ENCODE data around the gene HAGHL. TPM values are rescaled to one million over a fixed set of nuclear protein-coding genes. Genes with fewer than 3 reads are reported as not detected.

The HAGHL gene, protein sequence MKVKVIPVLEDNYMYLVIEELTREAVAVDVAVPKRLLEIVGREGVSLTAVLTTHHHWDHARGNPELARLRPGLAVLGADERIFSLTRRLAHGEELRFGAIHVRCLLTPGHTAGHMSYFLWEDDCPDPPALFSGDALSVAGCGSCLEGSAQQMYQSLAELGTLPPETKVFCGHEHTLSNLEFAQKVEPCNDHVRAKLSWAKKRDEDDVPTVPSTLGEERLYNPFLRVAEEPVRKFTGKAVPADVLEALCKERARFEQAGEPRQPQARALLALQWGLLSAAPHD
- 5.9 and 8.5 TPM in 2 replicates for total RNA-seq

DNA sequence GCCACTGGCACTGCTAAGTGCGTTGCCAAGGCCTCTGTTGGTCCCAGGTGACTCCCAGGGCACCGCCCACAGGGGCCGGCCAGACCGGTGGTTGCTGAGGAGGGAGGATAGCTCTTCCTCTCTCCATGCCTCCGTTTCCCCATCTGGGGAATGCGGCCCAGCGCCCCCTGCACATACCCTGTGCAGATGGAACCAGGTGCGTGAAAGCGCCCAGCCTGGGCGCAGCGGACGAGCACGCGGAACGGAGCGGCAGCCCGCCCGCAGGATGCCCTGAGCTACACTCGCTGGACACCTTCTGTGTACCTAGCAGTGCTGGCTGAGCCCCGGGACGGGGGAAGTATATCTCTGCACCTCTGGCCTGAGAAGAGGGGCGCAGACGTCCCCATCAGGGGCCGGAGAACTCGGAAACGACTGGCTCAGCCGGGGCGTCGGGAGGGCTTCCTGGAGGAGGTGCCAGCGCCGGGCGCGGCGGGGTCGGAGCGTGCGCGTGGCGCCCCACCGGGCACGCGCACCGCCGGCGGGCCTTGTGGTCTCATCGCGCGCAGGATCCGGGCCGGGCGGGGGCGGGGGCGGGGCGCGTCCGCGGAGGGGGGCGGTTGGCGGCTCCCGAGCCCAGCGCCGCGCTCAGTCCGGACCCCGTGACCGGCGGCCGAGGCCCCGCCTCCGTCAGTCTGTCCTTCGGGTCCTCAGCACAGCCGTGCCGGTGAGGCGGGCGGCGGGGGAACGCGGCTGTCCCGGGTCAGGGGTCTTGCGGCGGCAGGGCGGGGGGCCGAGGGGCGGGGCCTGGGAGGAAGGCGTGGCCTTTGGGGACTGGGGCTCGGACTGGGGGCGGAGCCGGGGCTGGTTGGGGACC is at the start of gene HAGHL, which contains the start of gene CCDC78:
TSS of gene HAGHL (plus strand) at position 669 of the 853 bp plus-strand sequence. CDS start 404 bp downstream, outside the sequence.
TSS of gene CCDC78 (minus strand) at position 6 of the 853 bp plus-strand sequence. CDS start 76 bp downstream, outside the sequence.
- intact Hi-C loops (cut with micrococcal nuclease), result no loop called here

DNA sequence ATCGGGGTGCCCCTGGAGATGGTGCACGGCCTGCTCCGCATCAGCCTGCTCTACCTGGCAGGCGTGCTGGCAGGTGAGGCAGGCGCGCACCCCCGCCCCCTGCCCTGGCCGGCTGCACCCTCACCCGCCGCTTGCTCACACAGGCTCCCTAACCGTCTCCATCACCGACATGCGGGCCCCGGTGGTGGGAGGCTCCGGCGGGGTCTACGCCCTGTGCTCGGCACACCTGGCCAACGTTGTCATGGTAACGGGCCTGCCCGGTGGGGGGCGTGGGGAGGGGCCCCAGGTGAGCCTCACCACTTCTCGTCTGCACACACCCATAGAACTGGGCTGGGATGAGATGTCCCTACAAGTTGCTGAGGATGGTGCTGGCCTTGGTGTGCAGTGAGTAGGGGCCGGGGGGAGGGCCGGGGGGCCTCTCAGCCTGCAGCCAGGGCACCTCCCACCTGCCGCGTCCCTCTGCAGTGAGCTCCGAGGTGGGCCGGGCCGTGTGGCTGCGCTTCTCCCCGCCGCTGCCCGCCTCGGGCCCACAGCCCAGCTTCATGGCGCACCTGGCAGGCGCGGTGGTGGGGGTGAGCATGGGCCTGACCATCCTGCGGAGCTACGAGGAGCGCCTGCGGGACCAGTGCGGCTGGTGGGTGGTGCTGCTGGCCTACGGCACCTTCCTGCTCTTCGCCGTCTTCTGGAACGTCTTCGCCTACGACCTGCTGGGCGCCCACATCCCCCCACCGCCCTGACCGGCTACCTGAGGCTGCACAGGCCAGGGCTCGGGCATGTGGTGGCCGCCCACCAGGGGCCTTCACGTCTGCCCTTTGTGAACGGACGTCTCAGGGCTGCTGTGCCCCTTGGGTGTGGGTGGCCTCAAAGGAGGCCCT is 49.4 kb upstream of the HAGHL start:
- intact Hi-C loops (cut with micrococcal nuclease), result no loop called here

DNA sequence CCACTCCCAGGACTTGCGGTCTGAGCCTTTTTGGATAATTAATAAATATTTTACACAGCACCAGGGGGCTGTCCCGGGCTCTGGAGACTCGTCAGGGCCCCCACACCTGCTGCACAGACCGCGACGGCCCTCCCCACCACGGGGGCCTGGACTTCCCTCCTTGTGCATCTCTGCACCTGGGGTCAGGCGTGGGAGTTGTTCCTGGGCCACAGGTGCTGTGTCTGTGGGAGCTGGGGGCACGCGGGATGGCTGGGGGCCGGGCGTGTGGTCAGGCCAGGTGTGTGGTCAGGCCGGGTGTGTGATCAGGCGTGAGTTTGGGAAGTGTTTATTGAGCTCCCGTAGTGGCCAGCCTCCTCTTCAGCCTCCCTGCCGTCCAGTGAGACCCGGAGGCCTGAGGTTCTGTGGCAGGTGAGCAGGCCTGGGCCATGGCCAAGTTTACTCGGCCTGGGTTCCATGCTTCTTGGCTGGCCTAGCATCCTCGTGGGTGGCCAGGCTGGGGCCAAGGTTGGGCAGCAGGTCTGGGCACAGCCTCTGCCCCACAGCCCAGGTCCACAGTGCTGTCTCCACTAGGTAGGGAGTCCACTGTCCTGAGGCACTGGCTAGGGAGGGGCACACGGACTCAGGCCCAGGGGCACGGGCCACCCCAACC is 48.6 kb upstream of the HAGHL start:
- intact Hi-C loops (cut with micrococcal nuclease), result no loop called here

DNA sequence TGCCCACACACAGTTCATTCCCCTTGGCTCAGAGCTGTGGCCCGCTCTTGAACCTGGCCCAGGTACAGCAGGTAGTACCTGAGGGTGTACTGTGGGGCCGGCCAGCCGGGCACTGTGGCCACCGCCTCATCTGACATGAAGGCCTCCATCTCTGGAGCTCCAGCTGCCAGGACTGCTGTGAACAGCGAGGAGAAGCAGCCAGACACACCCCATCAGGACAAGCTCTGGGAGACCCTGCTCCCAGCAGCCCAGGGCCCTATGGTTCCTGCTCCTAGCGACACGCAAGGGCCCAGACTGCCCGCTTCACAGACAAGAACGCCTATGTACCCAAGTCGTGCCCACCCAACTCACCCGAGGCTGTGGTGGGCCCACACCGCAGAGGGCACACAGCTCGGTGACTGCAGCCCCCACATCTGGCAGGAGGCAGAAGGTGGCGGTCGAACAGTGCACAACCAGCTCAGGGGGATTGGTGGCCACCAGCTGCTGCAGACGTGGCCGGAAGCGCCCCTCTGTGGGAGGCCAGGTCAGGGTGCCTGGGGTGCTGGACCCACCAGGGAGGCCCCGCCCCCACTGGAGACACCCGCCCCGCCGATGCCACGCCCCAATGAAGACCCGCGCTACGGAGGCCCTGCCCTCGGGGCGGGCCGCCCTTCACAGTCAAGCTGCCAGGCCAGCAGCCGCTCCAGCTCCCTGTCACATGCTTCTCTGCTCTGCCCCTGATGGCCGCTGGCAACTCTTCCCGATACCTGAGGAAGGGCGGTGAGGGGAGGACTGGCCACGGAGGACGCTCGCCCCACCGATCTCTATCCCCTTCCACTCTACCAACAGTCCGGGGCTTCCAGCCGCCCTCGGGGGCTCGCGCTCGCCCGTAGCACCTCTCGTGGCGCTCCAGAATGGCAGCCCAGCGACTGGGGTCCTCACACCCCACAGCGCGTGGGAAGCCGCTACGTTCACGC is 47.8 kb upstream of the HAGHL start:
- intact Hi-C loops (cut with micrococcal nuclease), result loop anchor here (1.0 kb wide), 1 partner anchor 11 kb away; the partner anchor contains the start of gene RHOT2

DNA sequence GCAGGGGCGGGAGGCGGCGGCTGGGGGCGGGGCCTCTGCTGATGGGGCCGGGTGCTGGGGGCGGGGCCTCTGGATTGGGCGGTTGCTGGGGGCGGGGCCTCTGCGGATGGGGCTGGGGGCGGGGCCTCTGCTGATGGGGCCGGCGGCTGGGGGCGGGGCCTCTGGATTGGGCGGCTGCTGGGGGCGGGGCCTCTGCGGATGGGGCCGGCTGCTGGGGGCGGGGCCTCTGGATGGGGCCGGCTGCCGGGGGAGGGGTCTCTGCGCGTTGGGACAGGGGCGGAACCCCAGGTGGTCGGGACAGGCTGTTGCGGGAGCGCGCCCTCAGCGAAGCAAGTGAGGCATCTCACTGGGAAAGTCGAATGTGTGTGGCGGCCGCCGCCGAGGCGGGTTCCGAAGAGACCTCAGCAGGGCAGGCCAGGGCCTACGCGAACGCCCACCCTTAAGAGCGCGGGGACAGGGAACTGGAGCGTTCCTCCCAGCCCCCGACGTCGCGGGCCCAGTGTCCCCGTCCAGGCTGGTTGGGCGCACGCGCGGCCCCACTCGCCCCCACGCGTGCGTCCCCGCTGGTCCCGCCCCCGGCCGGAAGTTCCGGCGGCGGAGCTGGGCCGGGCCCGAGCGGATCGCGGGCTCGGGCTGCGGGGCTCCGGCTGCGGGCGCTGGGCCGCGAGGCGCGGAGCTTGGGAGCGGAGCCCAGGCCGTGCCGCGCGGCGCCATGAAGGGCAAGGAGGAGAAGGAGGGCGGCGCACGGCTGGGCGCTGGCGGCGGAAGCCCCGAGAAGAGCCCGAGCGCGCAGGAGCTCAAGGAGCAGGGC is 46.9 kb upstream of the HAGHL start, which contains the start of gene STUB1:
TSS of gene STUB1 (plus strand) at position 597 of the 811 bp plus-strand sequence. CDS start at position 713, 116 bp downstream.
- intact Hi-C loops (cut with micrococcal nuclease), result loop anchor here (1.0 kb wide), 2 partner anchors 12 to 43 kb away; partner anchors contain the start of gene RHOT2

DNA sequence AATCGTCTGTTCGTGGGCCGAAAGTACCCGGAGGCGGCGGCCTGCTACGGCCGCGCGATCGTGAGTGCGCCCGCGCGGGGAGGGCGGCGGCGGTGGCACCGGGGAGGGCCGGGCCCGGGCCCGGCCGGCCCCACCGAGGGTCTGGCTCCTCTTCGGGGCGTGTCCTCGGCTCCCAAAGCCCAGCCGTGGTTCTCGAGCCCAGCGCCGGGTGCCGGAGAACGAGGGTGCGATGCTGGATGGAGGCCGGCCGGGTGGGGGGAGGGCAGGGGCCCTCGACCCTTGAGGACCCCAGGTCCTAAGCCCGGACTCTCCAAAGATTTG is 46.3 kb upstream of the HAGHL start:
- intact Hi-C loops (cut with micrococcal nuclease), result loop anchor here (1.0 kb wide), 1 partner anchor 43 kb away; no protein-coding TSS in a partner anchor

DNA sequence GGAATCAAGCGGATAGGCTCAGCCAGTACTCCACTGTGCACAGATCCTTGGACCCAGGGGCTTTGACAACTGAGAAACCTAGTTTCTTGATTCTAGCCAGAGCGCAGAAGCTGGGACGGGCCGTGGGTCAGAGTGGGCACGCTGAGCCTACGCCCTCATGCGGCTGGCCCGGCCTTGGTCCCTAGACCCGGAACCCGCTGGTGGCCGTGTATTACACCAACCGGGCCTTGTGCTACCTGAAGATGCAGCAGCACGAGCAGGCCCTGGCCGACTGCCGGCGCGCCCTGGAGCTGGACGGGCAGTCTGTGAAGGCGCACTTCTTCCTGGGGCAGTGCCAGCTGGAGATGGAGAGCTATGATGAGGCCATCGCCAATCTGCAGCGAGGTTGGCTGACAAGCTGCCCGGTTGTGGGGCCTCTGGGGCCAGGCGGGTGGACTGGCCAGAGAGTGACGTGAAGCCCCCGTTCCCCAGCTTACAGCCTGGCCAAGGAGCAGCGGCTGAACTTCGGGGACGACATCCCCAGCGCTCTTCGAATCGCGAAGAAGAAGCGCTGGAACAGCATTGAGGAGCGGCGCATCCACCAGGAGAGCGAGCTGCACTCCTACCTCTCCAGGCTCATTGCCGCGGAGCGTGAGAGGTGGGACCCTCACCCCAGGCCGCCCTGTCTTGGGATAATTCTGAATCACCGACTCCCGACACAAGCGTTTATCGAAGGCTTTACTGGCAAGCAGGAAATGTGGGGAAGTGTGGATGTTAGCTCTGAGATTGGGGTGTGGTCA is 45.8 kb upstream of the HAGHL start:
- intact Hi-C loops (cut with micrococcal nuclease), result loop anchor here (1.0 kb wide), 1 partner anchor 44 kb away; no protein-coding TSS in a partner anchor

DNA sequence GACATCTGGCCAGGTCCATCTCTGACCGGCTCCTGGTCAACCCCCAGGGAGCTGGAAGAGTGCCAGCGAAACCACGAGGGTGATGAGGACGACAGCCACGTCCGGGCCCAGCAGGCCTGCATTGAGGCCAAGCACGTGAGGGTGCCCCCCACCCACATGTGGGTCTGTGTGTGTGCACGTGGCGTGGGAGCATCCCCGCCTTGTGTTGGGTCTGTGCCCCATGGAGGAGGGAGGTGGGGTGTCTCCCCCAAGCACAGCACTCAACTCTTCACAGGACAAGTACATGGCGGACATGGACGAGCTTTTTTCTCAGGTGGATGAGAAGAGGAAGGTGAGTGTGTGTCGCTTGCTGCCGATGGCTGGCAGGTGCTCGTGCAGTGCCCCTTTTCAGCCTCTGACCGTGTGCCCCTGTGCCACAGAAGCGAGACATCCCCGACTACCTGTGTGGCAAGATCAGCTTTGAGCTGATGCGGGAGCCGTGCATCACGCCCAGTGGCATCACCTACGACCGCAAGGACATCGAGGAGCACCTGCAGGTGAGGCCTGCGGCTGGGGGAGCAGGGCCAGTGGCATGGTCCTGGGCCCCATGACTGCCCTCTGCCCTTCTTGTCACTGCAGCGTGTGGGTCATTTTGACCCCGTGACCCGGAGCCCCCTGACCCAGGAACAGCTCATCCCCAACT is 45.0 kb upstream of the HAGHL start:
- intact Hi-C loops (cut with micrococcal nuclease), result no loop called here

DNA sequence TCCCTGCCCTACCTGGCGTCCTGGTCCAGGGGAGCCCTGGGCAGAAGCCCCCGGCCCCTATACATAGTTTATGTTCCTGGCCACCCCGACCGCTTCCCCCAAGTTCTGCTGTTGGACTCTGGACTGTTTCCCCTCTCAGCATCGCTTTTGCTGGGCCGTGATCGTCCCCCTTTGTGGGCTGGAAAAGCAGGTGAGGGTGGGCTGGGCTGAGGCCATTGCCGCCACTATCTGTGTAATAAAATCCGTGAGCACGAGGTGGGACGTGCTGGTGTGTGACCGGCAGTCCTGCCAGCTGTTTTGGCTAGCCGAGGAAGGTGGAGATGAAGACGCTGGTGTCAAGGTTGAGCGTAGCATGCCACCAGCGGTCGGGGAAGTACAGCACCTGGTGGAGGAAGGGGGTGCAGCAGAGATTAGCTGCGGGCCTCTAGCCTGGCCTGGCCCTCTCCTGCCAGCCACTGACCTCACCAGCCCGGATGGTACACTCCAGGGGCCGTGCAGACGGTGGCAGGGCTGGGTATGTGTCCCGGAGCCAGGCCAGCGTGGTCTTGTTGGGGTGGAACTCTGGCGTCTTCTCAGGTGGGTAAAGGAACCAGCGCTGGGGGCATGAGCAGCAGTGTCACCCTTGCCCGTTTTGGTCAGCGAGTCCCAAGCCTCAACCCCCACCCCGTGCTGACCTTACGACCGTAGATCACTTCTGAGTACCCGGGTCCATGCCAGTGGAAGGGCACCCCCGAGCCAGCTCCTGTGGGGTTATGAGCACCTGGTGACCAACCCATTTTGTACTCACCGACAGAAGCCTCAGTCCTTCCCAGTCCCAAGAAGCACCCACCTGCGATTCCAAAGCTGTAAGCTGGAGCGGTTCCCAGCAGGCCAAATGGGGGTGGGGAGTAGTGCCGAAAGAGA is 44.2 kb upstream of the HAGHL start:
- intact Hi-C loops (cut with micrococcal nuclease), result no loop called here

DNA sequence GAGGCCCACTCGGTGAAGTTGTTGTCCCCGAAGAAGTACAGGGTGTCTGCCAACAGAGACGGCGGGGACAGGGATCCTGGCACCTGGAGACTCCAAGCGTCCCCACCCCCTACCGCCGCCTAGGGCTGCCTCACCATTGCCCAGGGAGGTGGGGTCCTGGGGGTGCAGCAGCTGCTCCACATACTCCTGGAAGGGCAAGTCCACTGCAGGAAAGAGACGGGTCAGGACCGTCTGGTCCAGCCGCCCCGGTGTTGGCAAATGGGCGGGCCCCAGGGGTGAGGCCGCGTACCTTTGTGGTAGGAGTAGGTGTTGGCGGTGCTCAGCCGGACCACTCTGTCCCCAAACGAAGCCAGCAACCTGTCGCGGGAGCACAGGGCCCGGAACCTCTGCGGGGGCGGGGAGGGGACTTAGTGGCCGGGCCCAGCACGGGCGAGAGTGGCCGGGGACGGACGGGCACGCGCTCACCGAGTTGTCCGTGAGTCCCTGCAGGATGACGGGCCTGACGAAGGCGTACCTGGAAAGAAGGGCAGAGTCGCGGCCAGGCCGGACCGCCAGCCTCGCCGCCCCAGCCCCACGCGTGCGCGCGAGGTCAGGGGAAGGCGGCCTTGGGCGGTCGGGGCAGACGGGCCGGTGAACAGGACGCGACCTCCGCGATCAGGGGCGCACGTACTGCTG is 43.4 kb upstream of the HAGHL start:
- intact Hi-C loops (cut with micrococcal nuclease), result loop anchor here (1.0 kb wide), 1 partner anchor 47 kb away; the partner anchor contains the start of gene METTL26

DNA sequence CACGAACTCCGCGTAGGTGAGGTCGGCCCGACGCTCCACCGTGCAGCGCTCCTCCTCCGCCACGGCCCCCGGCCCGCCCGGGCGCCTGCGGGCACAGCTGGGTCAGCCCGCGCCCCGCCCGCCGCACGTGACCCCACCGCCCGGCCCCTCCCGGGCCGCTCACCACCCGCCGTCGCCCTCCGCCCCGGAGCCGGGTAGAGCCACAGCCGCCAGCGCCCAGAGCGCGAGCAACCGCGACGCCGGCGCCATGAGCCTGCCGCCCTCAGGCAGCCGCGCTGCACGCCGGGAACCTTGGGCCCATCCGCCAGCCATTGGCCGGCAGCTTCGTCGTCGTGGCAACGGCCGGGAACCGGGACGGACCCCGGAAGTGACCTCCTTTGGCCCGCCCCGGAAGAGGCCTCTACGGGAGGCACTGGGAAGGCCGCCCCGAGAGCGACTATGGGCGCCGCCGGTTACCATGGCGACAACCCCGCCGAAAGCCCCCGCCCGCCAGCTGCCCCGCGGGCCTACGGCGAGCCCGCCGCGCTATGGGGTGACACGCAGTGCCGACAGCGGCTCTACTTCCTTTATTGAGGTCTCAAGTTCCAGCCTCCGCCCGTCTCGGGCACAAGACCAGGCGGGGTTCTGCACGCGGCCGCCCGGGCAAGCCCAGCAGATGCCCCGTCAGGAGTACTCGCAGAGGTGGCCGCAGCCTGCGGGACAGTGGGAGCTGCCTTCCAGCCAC is 42.7 kb upstream of the HAGHL start, which contains the start of gene JMJD8:
TSS of gene JMJD8 (minus strand) at position 264 of the 724 bp plus-strand sequence. CDS start at position 249, 15 bp downstream.
- intact Hi-C loops (cut with micrococcal nuclease), result loop anchor here (1.0 kb wide), 1 partner anchor 48 kb away; the partner anchor contains the start of gene METTL26

DNA sequence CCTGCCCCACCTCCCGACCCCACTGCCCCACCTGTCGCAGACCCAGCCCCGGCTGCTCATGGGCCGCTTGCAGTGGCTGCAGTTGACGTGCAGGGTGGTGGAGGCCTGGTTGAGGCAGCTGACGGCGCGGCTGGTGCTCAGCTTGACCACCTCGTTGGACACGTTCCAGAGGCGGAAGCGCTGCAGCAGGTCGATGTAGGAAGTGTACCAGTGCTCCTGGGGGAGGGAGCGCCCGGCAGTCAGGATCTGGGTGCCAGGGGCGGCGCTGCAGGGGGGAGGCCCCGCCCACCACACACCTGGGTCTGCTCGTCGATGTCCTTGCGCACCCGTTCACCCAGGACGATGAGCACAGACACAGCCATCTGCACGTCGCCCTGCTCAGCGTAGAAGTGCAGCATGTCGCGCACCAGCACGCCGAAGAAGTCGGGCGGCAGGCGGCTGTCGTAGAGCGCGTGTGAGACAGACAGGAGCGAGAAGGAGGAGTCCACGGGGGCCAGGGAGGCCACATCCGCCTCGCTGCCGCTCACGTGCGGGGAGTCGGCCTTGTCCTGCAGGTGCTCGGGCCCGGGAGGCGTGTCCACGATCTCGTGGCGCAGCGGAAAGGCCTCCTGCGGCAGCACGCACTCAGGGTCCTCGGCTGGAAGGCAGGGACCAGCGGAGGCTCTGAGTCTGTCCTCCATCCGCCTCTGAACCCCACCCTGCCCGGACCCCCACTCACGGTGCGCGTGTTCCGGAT is 41.8 kb upstream of the HAGHL start:
- intact Hi-C loops (cut with micrococcal nuclease), result loop anchor here (1.0 kb wide), 1 partner anchor 49 kb away; the partner anchor contains the start of gene METTL26

DNA sequence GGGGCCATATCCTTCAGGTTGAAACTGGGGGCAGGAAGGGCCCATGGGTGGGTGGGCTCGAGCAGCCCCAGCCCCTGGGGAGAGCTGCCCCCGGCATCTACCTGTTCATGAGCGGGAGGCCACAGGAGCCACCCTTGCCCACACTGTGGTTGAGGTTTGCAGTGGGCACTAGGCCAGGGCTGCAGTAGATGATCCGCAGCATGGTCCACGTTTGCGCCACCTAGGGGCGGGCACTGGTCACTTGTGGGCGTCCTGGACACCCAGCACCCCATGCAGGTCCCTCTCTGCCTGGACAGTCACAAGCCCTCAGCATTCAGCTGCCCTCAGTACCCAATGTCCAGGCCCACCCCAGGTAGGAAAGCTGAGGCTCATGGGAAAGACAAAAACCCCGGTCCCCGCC is 40.9 kb upstream of the HAGHL start:
- intact Hi-C loops (cut with micrococcal nuclease), result no loop called here
